T-helper 2 cell (primary cell): ENCODE results near the gene RAE1.
A peak's percentile ranks its signal among the peaks of the same experiment; 100 is the strongest.
"Not testable (repeated sequence)": the region's sequence is repeated elsewhere in the genome, so short reads cannot be mapped to it uniquely, and the experiment has no call there.

Experiments
- DNase-seq, 5 experiments: peaks; one replicate each; pipeline versions ENCODE4 v3.0.0 to v3.0.0-alpha.2; 2012 to 2022

RAE1 gene

GRCh38 chr20:57326667-57327455 is 24.2 kb upstream of the RAE1 start:
- no peak for DNase-seq

GRCh38 chr20:57327820-57328219 is 23.2 kb upstream of the RAE1 start:
- DNase-seq, result no peak

GRCh38 chr20:57329608-57330221 is 21.3 kb upstream of the RAE1 start, which contains the start of gene SPO11:
TSS of gene SPO11 (plus strand) at chr20:57329803. CDS start at chr20:57329868, 65 bp downstream.
- DNase-seq, result no peak

GRCh38 chr20:57330998-57331397 is 20.1 kb upstream of the RAE1 start:
- DNase-seq, result no peak

- no peak for DNase-seq
These were observed 18.7 kb upstream of the RAE1 start for GRCh38 chr20:57332105-57333089.

- no peak for DNase-seq
These were observed 15.7 kb upstream of the RAE1 start for GRCh38 chr20:57335392-57335791.

- no peak for DNase-seq
These were observed 9.4 kb upstream of the RAE1 start for GRCh38 chr20:57341663-57342062.

- no peak for DNase-seq
These were observed 8.2 kb upstream of the RAE1 start for GRCh38 chr20:57342829-57343228.

GRCh38 chr20:57346477-57346876 is 4.6 kb upstream of the RAE1 start:
- DNase-seq, result peak; percentile 18 to 56 (median 48)

GRCh38 chr20:57347393-57347792 is 3.7 kb upstream of the RAE1 start:
- no peak for DNase-seq

GRCh38 chr20:57348200-57348921 is 2.7 kb upstream of the RAE1 start:
- not testable (repeated sequence) for DNase-seq

- DNase-seq, result peak in 1 of 5 experiments; percentile 34
These were observed 2.0 kb upstream of the RAE1 start for GRCh38 chr20:57348922-57349574.

GRCh38 chr20:57350081-57350710 is 859 bp upstream of the RAE1 start:
- no peak for DNase-seq

- DNase-seq, result not testable (repeated sequence)
These were observed 371 bp upstream of the RAE1 start for GRCh38 chr20:57350726-57351041.

- no peak for DNase-seq
These were observed 1.2 kb downstream of the RAE1 start for GRCh38 chr20:57352305-57352704.

GRCh38 chr20:57353351-57353750 is 2.3 kb downstream of the RAE1 start:
- DNase-seq, result no peak

- DNase-seq, result no peak
These were observed 10.5 kb downstream of the RAE1 start for GRCh38 chr20:57361517-57361916.

GRCh38 chr20:57364451-57364850 is 13.4 kb downstream of the RAE1 start:
- DNase-seq, result no peak

- DNase-seq, result no peak
These were observed 18.5 kb downstream of the RAE1 start for GRCh38 chr20:57369596-57369995.

- no peak for DNase-seq
These were observed 19.3 kb downstream of the RAE1 start for GRCh38 chr20:57370316-57370715.

GRCh38 chr20:57371363-57371762 is 20.3 kb downstream of the RAE1 start:
- no peak for DNase-seq
